ENCODE results near the gene SDHAF2.

DNA sequence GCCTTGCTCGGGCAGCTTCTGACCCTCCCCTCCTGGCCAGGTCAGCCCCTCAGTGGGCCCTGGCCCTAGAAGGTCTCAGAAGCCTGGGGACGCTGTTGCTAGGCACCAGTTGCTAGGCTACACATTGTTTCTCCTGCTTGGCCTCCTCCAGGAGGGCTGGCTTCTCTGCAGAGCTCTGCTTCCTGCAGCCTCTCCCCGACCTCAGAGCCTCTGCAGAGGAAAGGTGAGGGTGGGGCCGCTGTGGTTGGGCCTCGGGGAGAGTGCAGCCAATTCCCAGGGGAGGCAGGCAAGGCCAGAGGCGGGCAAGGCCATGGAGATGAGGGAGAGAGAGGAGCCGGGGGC, 51.0 kb downstream of the SDHAF2 start:
- TF ChIP-seq, protein P1, sequence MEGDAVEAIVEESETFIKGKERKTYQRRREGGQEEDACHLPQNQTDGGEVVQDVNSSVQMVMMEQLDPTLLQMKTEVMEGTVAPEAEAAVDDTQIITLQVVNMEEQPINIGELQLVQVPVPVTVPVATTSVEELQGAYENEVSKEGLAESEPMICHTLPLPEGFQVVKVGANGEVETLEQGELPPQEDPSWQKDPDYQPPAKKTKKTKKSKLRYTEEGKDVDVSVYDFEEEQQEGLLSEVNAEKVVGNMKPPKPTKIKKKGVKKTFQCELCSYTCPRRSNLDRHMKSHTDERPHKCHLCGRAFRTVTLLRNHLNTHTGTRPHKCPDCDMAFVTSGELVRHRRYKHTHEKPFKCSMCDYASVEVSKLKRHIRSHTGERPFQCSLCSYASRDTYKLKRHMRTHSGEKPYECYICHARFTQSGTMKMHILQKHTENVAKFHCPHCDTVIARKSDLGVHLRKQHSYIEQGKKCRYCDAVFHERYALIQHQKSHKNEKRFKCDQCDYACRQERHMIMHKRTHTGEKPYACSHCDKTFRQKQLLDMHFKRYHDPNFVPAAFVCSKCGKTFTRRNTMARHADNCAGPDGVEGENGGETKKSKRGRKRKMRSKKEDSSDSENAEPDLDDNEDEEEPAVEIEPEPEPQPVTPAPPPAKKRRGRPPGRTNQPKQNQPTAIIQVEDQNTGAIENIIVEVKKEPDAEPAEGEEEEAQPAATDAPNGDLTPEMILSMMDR (IDR thresholded peaks at IDR 0.05 in 2 of 3, conservative IDR thresholded peaks at IDR 0.05 in 1 of 3; ENCODE audit: borderline replicate concordance in 1 of 3, insufficient read depth in 1 of 3, low read depth in 2 of 3, low read length in 2 of 3) = no peak
- TF ChIP-seq EZH2 (IDR thresholded peaks at IDR 0.05) (no peak), EGR1 (IDR thresholded peaks at IDR 0.05; ENCODE audit: low read depth) (no peak), POLR2AphosphoS5 (IDR thresholded peaks at IDR 0.05; ENCODE audit: low read depth, low read length) (no peak), RAD21 (IDR thresholded peaks at IDR 0.05; ENCODE audit: low read depth) (no peak), YY1 (IDR thresholded peaks at IDR 0.05; ENCODE audit: extremely low read depth, insufficient replicate concordance, low read depth, low read length) (no peak), ZNF274 (IDR thresholded peaks at IDR 0.05; ENCODE audit: low read depth, low read length) (no peak), CEBPB (IDR thresholded peaks at IDR 0.05; ENCODE audit: low read depth) (no peak), JUND (IDR thresholded peaks at IDR 0.05) (no peak), SRF (IDR thresholded peaks at IDR 0.05; ENCODE audit: low read depth) (no peak)
